Keratinocyte (primary cell): ENCODE data around the gene TNFSF8.

Experiments
- EZH2 ChIP-seq: IDR thresholded peaks from one replicate; pipeline ENCODE4 v1.6.1; 2012; ENCODE audit warnings: inconsistent platforms, mild to moderate bottlenecking, low read length, moderate library complexity
- TF ChIP-seq, protein P1 (sequence below), 3 experiments: IDR thresholded peaks in 1 of 3; conservative IDR thresholded peaks in 1 of 3; optimal IDR thresholded peaks in 1 of 3; 2 replicates in 2 of 3; 3 replicates in 1 of 3; pipeline versions ENCODE3 to v1.5.1; 2011; ENCODE audit warnings: low read length in 3 of 3, mild to moderate bottlenecking in 3 of 3, moderate library complexity in 2 of 3, control low read depth in 1 of 3, inconsistent platforms in 1 of 3; ENCODE audit not compliant: insufficient read depth in 2 of 3; ENCODE audit errors: extremely low read depth in 1 of 3

DNA sequence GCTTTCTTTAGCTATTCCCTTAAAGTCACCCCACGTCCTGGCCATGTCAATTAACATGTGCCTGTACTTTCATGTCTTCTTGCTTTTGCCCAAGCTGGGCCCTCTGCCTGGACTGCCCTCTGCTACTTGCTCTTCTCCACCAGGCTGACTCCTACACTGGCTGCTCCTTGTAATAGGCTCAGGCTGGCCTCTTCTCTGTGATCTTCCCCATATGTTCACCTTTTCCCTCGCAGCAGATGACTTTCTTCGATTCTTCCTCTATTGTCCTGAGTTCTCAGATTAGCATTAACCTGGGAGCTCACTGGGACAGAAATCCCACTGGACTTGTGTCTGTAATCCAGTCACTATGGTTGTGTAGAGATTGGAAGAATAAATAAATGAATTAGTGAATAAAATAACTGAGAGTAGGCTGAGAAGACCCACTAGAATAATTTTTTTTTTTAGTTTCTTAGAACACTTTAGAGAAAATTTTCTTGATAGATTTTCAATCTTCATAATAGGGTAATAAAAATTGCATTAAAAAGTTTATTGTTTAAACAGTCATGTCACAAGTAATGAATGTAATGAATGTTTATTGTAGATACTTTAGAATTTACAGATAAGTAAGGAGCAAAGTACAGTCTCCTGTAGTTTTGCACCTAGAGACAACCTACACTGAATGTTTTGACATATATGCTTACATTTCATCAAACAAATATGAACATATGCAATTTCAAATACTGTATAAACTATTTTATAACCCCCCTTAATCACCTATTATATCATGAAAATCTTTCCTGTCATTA, 77.1 kb downstream of the TNFSF8 start:
- TF ChIP-seq, protein P1, sequence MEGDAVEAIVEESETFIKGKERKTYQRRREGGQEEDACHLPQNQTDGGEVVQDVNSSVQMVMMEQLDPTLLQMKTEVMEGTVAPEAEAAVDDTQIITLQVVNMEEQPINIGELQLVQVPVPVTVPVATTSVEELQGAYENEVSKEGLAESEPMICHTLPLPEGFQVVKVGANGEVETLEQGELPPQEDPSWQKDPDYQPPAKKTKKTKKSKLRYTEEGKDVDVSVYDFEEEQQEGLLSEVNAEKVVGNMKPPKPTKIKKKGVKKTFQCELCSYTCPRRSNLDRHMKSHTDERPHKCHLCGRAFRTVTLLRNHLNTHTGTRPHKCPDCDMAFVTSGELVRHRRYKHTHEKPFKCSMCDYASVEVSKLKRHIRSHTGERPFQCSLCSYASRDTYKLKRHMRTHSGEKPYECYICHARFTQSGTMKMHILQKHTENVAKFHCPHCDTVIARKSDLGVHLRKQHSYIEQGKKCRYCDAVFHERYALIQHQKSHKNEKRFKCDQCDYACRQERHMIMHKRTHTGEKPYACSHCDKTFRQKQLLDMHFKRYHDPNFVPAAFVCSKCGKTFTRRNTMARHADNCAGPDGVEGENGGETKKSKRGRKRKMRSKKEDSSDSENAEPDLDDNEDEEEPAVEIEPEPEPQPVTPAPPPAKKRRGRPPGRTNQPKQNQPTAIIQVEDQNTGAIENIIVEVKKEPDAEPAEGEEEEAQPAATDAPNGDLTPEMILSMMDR (optimal IDR thresholded peaks at IDR 0.05 in 1 of 3, IDR thresholded peaks at IDR 0.05 in 1 of 3, conservative IDR thresholded peaks at IDR 0.05 in 1 of 3; ENCODE audit: extremely low read depth in 1 of 3, insufficient read depth in 2 of 3, low read length in 3 of 3) = no peak
- TF ChIP-seq EZH2 = no peak
